Stomach (tissue), 4 donors: Measurements from ENCODE around the gene GPR151.

Source experiments
- EP300 ChIP-seq: sonication (generic); formaldehyde crosslinking; IDR thresholded peaks from one replicate; pipeline ENCODE4 v1.6.1; 2017; ENCODE audit warnings: antibody characterized with exemption
- POLR2A ChIP-seq, 4 donors: fragments of 450-650 bp; IDR thresholded peaks; one replicate each; pipeline ENCODE4 v1.6.1; 2016; ENCODE audit warnings: antibody characterized with exemption in 4 of 4, control low read depth in 2 of 4, mild to moderate bottlenecking in 1 of 4, moderate library complexity in 1 of 4
- POLR2AphosphoS5 ChIP-seq, 3 donors: sonication (generic); formaldehyde crosslinking; IDR thresholded peaks; one replicate each; pipeline ENCODE4 v1.6.1; 2016; ENCODE audit warnings: antibody characterized with exemption in 3 of 3
- TF ChIP-seq, protein P1 (sequence below), 7 experiments: fragments of 450-650 bp in 4 of 7; fragments of 200-600 bp in 3 of 7; sonication (generic) in 3 of 7; IDR thresholded peaks; one replicate each; pipeline ENCODE4 v1.5.1; 2016 to 2019; ENCODE audit warnings: antibody characterized with exemption in 7 of 7, control low read depth in 2 of 7, mild to moderate bottlenecking in 1 of 7

DNA sequence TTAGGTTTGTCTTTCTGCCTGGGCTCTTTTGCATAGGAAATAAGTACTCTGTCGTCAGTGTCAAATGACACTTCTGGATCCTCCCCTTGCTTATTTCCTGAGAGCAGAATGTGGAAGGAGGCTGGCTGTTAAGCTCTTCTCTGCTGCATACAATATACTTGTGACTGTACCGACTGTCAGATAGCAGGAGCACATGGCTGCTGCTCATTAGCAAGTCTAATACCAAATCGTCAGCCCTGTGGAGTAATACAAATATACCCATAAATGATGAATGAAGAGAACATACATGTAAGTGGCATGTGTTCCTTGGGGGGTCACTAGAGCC is at the start of gene GPR151:
- TF ChIP-seq, protein P1, sequence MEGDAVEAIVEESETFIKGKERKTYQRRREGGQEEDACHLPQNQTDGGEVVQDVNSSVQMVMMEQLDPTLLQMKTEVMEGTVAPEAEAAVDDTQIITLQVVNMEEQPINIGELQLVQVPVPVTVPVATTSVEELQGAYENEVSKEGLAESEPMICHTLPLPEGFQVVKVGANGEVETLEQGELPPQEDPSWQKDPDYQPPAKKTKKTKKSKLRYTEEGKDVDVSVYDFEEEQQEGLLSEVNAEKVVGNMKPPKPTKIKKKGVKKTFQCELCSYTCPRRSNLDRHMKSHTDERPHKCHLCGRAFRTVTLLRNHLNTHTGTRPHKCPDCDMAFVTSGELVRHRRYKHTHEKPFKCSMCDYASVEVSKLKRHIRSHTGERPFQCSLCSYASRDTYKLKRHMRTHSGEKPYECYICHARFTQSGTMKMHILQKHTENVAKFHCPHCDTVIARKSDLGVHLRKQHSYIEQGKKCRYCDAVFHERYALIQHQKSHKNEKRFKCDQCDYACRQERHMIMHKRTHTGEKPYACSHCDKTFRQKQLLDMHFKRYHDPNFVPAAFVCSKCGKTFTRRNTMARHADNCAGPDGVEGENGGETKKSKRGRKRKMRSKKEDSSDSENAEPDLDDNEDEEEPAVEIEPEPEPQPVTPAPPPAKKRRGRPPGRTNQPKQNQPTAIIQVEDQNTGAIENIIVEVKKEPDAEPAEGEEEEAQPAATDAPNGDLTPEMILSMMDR (IDR thresholded peaks at IDR 0.05), result no peak
- TF ChIP-seq EP300, result no peak
- TF ChIP-seq POLR2AphosphoS5 (IDR thresholded peaks at IDR 0.05), result no peak
- no peak for TF ChIP-seq POLR2A (IDR thresholded peaks at IDR 0.05)
